ENCODE results near the gene CDKL1. TPM values are rescaled to one million over a fixed set of nuclear protein-coding genes. Genes with fewer than 3 reads are reported as not detected.

Gene CDKL1
- polyA plus RNA-seq (ENCODE audit: insufficient read length in 10 of 10) = 1 to 10 TPM; 2.6 to 7.5 (median 4.9) TPM
- long read RNA-seq, donor 1 = 0 reads
- long read RNA-seq, donor 2, partial matches to known transcripts = 0 of 1 reads
- long read RNA-seq, donor 2, other reads (novel, unspliced or antisense) = 0 of 1 reads
- long read RNA-seq, donor 3 = 0 reads
- long read RNA-seq, donor 4, partial matches to known transcripts = 0 of 1 reads
- long read RNA-seq, donor 4, other reads (novel, unspliced or antisense) = 0 of 1 reads
- long read RNA-seq, donor 5 = 0 reads
- long read RNA-seq, donor 6, partial matches to known transcripts = 0 of 3 reads
- long read RNA-seq, donor 6, other reads (novel, unspliced or antisense) = 0 of 3 reads
- long read RNA-seq, donor 7 = 0 reads
- long read RNA-seq, donor 8 = 0 reads
- long read RNA-seq, donor 9 = 0 reads

DNA sequence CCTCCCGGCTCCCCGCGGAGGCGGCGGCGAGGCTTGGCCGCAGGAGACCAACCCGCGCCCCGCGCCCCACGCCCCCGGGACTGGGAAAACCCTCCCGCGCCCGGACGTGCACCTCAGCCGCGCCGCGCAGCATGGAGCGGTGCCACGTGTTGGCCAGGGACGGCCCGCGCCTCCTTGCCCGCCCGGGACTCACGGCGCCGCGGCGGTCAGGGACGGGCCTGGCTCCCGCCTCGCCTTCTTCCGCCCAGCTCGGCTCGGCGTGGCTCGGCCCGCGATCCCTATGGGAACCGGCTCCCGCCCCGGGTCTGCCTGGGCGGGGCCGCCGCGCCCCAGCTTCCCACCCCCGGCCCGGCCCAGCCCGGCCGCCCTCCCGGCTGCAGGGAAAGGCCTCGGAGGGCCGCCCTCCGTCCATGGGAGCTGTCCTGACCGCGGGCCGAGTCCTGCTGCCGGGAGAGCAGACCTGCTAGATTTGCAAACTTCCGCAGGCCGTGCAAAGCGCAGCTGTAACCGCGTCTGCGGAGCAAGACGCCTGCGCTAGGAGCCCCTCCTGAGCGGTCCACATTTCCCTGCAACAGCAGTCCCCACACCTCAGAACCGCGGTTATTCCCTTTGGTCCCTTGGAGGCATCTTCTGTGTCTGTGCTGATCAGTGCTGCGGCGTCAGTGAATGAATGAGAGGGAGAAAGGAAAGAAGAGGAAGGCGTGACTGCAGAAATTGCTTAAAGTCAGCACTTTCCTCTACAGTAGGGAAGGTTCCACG, at the start of gene CDKL1:
Gene CDKL1 (minus strand): TSS at position 251 of the 759 bp plus-strand sequence. CDS start 1,013 bp downstream, outside the sequence.
- peak; percentile 55 to 89 (median 63) for DNase-seq

DNA sequence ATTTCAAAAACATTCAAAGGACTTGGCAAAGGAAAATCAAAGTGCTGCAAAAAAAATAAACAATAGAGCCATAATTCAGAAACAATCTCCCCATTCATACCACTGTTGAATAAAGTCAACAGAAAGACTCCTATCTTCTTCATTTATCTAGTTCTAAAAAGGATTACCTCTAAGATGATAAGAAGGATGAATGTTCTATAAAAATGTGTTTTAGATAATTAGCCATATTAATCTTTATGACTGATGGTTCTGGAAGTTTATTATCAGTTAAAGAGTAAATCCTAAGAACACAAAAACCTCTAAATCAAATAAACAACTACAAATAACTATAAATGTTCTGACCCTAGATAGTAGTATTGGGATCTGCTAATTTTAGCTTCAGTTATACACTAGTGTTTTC, 37.8 kb upstream of the CDKL1 start:
- no peak for DNase-seq

DNA sequence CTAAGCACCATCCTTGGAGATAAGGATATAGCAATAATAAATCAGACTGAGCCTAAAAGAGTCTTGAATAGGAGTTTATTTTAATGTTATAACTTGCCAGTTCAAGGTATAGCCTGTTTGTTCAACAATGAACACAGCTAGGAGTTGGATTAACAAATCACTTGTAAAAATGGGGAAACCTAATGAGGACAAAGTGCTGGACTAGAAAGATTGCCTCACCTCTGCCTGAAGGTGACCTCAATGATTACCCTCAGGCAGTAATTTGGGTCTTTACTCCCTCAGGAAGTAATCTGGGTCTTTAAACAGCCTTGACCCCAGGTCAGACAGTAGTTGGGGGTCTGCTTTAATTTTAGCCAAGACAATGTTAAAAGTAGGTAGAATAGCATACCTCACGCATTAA, 35.5 kb upstream of the CDKL1 start:
- DNase-seq = no peak

DNA sequence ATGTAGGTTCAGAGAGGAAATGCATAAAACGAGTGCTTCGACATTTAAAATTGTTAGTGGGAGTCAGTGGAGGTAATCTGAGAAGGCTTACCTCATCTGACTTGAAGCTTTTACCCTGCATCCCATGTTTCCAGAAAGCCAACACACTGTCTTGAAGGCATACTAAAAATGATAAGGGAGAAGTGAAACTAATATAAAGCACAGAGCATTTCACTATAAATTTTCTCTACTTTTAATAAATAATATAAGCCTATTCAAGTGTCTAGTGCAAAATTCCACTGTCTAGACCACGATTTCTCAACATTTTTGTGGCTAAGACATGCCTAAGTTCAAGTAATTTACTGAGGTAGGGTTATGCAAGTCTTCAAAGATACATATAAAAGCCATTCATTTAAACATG, 29.1 kb upstream of the CDKL1 start:
- peak in 1 of 3 donors; percentile 29 for DNase-seq

DNA sequence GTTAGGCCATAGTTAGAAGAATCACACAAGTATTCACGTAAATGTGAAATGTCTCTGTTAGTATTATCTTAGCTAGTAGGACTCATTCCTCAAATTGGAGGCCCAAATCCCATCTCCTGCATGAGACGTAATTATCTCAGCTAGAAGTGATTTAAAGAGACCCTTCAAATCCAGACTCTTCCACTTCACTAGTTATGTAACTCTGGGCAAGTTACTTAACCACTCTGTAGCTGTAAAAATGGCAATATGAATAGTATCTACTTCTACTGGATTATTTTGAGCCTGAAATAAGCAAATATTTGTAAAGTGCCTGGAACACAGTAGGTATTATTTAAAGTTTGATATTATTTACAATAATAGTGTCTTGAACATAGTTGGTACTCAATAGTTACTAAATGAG, 28.4 kb upstream of the CDKL1 start:
- no peak for DNase-seq

DNA sequence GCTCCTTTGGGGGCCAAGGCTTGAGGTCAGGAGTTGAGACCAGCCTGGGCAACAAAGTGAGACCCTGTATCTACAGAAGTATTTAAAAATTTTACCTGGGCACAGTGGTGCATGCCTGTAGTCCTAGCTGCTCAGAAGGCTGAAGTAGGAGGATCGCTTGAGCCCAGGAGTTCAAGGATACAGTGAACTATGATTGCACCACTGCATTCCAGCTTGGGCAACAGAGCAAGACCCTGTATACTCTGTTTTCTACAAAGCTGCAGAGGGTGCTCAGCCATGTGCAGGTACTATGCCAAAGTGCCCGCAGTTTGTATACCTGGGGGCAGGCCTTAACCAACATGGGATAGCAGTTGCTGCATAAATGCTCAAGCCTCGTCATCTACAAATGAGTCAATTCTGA, 26.8 kb upstream of the CDKL1 start:
- DNase-seq = no peak

DNA sequence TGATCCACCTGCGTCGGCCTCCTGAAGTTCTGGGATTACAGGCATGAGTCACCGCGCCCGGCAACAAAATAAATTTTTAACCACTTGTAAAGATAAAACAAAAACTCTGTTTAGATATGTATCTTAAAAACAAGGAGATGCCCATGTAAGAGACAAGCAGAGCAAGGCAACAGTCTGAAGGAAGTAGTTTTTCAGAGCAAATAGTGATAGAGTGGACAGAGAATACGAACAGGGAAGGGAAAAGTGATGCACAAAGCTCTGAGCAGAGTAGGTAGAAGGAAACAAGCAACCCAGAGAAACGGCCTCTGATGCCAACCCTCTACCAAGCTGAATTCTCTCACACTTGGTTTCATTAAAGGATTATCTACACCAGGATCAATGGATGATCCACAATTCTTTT, 24.8 kb upstream of the CDKL1 start:
- no peak for DNase-seq

DNA sequence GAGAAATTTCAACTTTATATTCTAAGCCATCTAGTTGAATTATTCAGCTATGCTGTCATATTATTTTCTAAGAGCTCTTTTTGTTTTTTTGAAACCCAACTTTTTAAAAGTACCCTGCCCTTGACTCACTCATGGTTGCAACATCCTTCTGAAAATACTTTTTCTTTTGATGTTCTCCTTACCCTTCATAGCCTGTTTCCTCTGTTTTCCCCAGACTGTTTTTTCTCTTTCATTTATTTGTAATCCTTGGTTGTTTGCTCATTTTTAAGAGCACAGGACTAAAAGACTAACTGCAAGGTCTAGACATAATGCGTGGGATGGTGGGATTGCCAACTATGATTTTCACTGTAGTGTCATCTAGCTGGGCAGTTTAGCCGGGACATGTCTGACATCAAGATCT, 21.2 kb upstream of the CDKL1 start:
- DNase-seq = no peak

DNA sequence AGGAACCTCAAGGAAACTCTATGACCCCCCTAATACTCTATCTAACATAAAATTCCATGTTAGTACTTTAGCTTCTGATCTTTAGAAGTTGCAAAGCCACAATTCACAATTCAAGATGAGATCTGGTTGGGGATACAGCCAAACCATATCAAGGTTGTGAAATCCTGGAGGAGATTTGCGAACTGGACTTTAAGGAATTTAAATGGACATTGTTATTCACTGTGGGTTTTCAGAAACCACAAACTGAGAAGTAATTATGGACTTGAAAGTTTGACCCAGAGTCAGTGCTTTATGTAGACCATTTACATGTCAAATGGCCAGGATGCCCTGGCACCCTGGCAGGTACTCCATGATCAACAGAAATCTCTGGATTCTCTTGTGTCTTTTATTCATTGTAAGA, 14.2 kb upstream of the CDKL1 start:
- no peak for DNase-seq

DNA sequence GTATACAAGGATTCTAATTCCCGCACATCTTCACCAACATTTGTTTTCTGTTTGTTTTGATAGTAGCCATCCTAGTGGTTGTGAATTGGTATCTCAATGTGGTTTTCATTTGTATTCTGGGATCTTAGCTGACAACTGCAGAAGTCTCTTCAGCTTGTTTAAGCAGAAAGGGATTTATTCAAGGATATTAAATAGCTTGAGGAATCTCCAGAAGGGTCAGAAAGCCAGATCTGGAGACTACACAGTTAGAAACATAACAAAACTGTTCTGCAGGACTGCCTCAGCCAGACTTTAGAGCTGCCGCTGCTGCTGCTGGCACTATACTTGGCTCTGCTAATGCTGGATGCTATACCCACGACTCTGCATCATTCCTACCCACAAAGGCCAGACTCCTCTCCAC, 13.4 kb upstream of the CDKL1 start:
- DNase-seq = no peak

DNA sequence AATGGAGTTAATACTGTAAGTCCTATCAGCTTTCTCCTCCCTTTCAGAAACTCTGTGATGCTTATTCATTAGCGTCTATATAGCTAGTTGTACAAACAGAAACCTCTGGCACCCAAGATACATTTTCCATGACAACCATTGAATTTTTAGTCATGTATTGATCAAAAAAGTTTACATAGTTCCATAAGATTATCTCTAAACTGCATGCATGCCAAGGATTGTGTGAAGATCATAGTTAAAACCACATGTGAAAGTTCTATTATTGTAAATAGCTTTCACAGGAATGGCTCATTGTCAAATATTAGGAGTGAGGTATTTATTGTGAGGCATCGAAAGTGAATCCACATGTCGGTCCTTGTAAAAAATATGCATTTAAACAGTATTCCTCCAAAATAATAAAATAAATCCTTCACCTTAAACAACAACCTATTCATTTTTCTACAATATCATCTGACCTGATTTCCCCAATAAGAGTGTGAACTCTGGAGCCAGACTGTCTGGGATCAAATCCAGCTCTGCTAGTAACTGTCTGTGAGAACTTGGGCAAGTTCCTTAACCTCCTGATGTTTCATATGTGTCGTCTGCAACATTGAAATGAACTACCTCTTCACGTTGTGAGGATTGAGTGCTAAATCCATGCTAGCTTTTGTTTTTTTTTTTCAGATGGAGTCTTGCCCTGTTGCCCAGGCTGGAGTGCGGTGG, 10.6 kb upstream of the CDKL1 start:
- peak; percentile 54 to 82 (median 76) for DNase-seq

DNA sequence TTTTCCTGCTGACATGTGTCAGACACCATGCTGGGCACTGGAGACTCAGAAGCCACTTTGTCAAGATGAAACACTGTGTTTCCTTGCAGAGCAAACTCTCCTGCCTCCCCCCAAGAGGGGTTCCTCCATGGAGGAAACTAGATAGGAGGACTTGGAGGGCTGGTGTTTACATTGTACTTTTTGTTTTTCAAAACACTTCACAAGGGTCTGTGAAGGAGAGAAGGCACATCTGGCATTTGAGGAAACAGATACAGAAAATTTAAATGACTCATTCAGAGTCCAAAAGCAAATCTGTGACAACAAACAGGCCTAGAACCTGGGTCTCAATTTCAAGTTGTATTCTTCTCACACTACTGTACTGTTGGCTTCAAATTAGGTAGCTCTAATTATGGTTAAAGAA, 6.7 kb upstream of the CDKL1 start:
- no peak for DNase-seq

DNA sequence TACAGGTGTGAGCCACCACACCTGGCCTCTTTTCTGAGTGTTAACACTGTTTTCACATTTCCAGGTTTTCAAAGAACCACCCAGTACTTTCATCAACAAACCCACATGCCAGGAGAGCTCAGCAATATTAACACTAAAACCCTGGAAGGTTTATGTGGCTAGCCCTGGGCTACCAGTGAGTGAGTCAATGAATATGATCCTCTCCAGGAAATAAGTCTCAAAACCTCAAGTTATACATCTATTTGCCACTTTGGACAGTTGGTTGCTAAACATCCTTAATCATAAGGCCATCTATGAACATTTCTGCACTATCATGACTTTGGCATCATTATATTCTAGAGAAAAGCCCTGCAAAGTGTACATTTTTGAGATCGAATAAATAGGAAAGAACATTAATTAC, 6.3 kb upstream of the CDKL1 start:
- no peak for DNase-seq

DNA sequence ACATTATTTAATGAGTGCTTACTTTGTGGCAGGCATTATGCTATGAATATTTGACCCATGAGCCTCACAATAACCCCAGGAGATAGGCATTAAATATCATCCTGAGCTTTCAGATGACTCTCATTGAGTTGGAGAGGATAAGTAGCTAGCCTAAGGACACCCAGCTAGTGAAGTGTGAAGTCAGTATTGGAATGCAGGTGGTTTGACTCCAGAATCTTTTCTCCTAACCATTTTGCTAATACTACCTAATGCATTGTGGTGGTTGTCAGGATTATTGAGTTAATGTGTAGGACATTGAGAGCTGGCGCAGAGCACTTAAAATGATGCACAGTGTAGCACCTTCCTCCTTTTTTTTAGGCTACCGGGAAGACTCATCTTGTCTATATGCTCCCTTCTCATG, 3.8 kb upstream of the CDKL1 start:
- DNase-seq = no peak

DNA sequence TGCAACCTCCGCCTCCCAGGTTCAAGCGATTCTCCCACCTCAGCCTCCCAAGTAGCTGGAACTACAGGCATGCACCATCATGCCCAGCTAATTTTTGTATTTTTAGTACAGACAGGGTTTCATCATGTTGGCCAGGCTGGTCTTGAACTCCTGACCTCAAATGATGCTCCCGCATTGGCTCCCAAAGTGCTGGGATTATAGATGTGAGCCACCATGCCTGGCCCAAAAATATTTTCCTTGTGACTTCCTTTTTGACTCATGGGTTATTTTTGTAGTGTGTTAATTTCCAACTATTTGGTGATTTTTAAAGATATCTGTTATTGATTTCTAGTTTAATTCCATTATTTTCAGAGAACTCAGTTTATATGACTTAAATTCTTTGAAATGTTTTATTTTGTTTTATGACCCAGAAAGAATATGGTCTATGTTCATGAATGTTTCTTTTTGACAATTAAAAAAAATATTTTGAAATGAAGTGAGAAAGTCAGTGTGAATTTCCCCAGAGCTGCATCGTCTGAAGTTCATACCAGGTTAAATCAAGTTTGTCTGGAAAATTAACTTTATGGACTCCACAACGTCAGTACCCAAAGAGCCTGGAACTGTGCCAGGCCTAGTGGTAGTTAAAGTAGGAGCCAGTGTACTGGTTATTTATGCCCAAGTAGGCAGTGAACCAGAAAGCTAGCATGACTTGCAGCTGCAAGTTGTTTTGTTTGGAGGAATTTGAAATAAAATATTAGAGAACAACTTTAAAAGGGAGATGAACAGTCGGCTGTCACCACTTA, 2.8 kb upstream of the CDKL1 start:
- DNase-seq = no peak

DNA sequence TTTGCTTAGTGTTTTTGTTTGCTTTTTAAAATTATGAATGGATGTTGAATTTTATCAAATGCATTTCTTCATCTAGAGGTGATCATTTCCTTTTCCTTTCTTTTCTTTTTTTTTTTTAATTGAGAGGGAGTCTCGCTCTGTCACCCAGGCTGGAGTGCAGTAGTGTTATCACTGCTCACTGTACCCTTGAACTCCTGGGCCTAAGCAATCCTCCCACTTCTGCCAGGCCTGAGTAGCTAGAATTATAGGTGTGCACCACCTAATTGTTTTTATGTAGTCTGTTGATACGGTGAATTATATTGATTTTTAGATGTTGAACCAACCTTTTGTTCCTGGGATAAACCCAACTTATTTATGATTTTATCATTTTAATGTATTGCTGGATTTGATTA, 1.5 kb upstream of the CDKL1 start:
- no peak for DNase-seq

DNA sequence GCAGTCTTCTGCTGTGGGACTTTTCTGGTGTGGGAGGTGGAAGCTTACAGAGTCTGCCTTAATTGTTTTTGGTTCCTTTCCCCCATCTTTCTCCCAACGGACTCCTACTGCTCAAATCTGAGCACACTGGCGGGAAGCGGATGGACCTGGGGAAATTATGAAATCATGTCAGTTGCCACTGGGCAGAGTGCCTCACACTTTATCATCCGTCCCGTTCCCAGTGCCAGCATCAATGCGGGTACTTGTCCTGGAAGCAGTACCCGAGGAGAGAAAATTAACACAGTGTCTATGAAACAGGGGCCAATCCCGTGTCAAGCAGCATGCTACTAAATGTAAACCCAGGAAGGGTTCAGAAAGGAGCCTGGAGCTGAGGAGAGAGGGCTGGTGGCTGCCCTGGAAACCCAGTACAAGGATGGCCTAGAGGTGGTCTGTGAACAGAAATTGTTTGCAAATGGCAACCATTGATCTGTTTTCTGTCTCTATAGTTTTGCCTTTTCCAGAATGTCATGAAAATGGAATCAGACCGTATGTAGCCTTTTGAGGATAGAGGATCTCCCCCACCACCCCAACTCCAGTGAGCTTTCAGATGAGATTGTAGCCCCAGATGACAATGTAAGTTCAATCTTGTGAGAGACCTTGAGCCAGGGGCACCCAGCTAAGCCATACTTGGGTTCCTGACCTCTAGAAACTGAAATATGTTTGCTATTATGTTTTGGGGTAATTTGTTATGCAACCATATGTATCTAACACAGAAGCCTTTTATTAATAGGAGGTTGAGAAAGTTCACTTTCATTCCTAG, 908 bp upstream of the CDKL1 start:
- no peak for DNase-seq

DNA sequence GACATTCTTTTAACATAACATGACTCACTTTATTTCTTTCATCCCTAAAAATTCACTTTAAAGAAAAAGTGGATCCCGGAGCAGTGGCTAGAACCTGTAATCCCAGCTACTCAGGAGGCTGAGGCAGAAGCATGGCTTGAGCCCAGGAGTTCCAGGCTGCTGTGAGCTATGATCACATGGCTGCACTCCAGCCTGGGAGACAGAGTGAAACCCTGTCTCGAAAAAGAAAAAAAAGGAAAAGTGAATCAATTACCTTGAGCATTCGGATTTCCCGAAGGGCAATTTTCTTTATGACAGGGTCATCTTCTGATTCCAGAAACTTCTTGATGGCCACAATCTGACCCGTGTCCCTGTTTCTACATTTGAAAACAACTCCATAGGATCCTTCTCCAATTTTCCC, 1.2 kb downstream of the CDKL1 start:
- peak in 1 of 3 donors; percentile 39 for DNase-seq

DNA sequence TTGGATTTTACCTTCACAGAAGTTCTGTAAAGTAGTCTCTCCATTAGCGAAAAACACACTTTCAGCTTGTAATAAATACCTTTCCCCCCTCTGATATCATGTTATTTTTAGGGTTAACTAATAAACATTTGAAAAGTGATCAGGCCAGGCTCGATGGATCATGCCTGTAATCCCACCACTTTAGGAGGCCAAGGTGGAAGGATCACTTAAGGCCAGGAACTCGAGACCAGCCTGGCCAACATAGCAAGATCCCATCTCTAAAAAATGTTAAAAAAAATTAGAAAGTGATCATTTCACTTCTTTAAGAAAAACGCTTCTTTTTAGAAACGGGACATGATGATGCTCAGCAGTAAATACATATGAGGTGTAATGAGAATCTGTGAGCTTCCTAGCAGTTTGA, 2.0 kb downstream of the CDKL1 start:
- no peak for DNase-seq

DNA sequence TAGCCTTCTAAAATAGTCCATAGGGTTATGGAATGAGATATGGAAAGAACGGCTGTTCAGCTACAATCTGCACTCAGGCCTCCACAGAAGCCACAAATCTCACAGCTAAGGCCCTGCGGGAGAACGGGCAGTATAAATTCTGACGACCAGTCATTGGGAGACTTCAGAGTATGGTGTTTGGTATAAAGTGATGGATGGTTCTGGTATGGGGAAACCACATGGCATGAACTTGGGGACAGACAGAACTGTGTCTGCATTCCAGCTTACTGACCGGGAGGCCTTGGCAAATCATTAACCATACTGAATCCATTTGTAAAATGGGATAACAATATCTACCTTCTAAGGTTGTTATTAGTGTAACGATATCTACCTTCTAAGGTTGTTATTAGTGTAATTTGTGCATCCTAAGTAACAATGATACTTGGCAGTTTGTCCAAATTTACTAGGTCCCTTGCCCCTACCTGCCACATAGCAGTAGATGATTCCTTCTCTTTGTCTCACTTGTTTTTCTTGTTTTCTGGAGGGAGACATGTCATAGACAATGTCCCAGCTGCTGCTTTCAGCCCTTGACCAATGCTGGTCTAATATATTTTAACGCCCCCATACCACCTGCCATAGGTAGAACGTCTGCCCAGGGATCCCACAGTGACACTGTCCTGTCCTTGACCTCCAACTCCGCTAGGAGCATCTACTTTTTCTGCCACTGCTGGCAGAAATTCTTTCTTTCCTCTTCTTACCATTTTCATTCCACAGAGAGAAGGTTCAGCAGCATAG, 6.8 kb downstream of the CDKL1 start:
- DNase-seq = no peak
